GM12878 (cell line): ENCODE measurements around the gene FOXP1. TPM values are rescaled to one million over a fixed set of nuclear protein-coding genes. Genes with fewer than 3 reads are reported as not detected.

ENCODE experiments used
- ATAC-seq: fragments of 200-7000 bp; cut with Tn5 transposase; 3 replicates; pipeline ENCODE4 v1.9.1; 2020; ENCODE audit warnings: mild to moderate bottlenecking, moderate library complexity
- BruUV-seq: library from RNA; stranded (reverse); fragments of 400-500 nt; replicated peaks from 2 replicates; lab custom pipeline; 2021; lab: Mats Ljungman, UMichigan
- CTCF ChIA-PET: fragments of 300-600 bp; sonication (Branson Sonifier 250); formaldehyde crosslinking; extraction: SDS; loops from one replicate; lab custom pipeline; 2021; ENCODE audit warnings: inconsistent platforms; lab: Yijun Ruan, JAX
- POLR2A ChIA-PET: fragments of 350-600 bp; formaldehyde crosslinking; extraction: SDS; loops from one replicate; lab custom pipeline; 2021; ENCODE audit warnings: inconsistent platforms; lab: Charles Lee
- RAD21 ChIA-PET: fragments of 300-600 bp; sonication (Branson Sonifier 250); formaldehyde crosslinking; loops from one replicate; lab custom pipeline; 2023; ENCODE audit warnings: antibody characterized with exemption; ENCODE audit not compliant: unreplicated experiment; lab: Charles Lee
- SMC1A ChIA-PET: fragments of 300-600 bp; sonication (Branson Sonifier 250); formaldehyde crosslinking; loops from one replicate; lab custom pipeline; 2023; ENCODE audit not compliant: unreplicated experiment, uncharacterized antibody; lab: Charles Lee
- DNase-seq: peaks from one replicate; pipeline ENCODE4 v3.0.0-alpha.2; 2011; ENCODE audit warnings: low read depth, low spot score
- FAIRE-seq: peaks from 3 replicates; lab custom pipeline; 2011; peaks lifted over from hg19 to GRCh38; lab: Jason Lieb, UNC
- H2AFZ ChIP-seq: 2 replicates; pipeline ENCODE4 v1.6.0; 2011; ENCODE audit warnings: low read depth, low read length, control low read depth; ENCODE audit not compliant: control insufficient read depth
- H3K27ac ChIP-seq: 2 replicates; pipeline ENCODE4 v1.5.1; 2011; ENCODE audit warnings: control low read depth; ENCODE audit not compliant: control insufficient read depth, insufficient read depth
- H3K27me3 ChIP-seq, 2 experiments: replicated peaks in 1 of 2; 2 replicates each; pipeline versions ENCODE4 v1.6.0 to v1.6.1; 2011; ENCODE audit warnings: low read length in 1 of 2; ENCODE audit not compliant: control insufficient read depth in 2 of 2, insufficient read depth in 2 of 2
- H3K36me3 ChIP-seq, 2 experiments: 2 replicates each; pipeline ENCODE4 v1.5.1; 2011; ENCODE audit warnings: low read length in 1 of 2; ENCODE audit not compliant: control insufficient read depth in 2 of 2, insufficient read depth in 2 of 2
- H3K4me1 ChIP-seq: 2 replicates; pipeline ENCODE4 v1.6.1; 2011; ENCODE audit warnings: mild to moderate bottlenecking, low read length, moderate library complexity, mixed read lengths; ENCODE audit not compliant: control insufficient read depth, insufficient read depth
- H3K4me2 ChIP-seq: 2 replicates; pipeline ENCODE4 v1.6.0; 2011; ENCODE audit warnings: control low read depth; ENCODE audit not compliant: control insufficient read depth, insufficient read depth
- H3K4me3 ChIP-seq: fragments of 200-600 bp; sonication (generic); 2 replicates; pipeline ENCODE4 v1.5.1; 2016
- H3K79me2 ChIP-seq: 2 replicates; pipeline ENCODE4 v1.6.0; 2011; ENCODE audit warnings: low read length; ENCODE audit not compliant: control insufficient read depth, insufficient read depth
- H3K9ac ChIP-seq: 2 replicates; pipeline ENCODE4 v1.8.0; 2011; ENCODE audit warnings: low read length, control low read depth, mixed read lengths; ENCODE audit not compliant: control insufficient read depth, insufficient read depth
- H3K9me3 ChIP-seq: replicated peaks from 3 replicates; pipeline ENCODE4 v1.5.1; 2011; ENCODE audit warnings: mild to moderate bottlenecking, low read length; ENCODE audit not compliant: control insufficient read depth, insufficient read depth
- H4K20me1 ChIP-seq: 2 replicates; pipeline ENCODE4 v1.6.0; 2011; ENCODE audit not compliant: control insufficient read depth, insufficient read depth
- BMI1 ChIP-seq: fragments of 450-650 bp; IDR thresholded peaks from 2 replicates; pipeline ENCODE4 v1.6.1; 2016; ENCODE audit warnings: mild to moderate bottlenecking, moderate library complexity, borderline replicate concordance
- CREM ChIP-seq: IDR thresholded peaks from 2 replicates; pipeline ENCODE4 v1.6.1; 2014; ENCODE audit warnings: antibody characterized with exemption, low read depth
- IKZF2 ChIP-seq, 2 experiments: fragments of 450-650 bp; IDR thresholded peaks; 2 replicates each; pipeline ENCODE4 v1.6.1; 2017; ENCODE audit warnings: mild to moderate bottlenecking in 2 of 2, moderate library complexity in 2 of 2
- MEF2B ChIP-seq: fragments of 450-650 bp; IDR thresholded peaks from 2 replicates; pipeline ENCODE4 v1.6.1; 2018; ENCODE audit warnings: mild to moderate bottlenecking, moderate library complexity; ENCODE audit not compliant: partially characterized antibody, poor library complexity, severe bottlenecking
- MTA3 ChIP-seq: IDR thresholded peaks from 2 replicates; pipeline ENCODE4 v1.6.1; 2012; ENCODE audit warnings: low read length, inconsistent platforms, borderline replicate concordance
- NFIC ChIP-seq: IDR thresholded peaks from 2 replicates; pipeline ENCODE4 v1.6.1; 2012; ENCODE audit warnings: low read depth, mild to moderate bottlenecking, inconsistent platforms, low read length, moderate library complexity
- RAD51 ChIP-seq: fragments of 450-650 bp; IDR thresholded peaks from 2 replicates; pipeline ENCODE4 v1.6.1; 2016; ENCODE audit warnings: moderate library complexity, mild to moderate bottlenecking, inconsistent platforms
- SIN3A ChIP-seq: IDR thresholded peaks from 2 replicates; pipeline ENCODE4 v1.6.1; 2012; ENCODE audit warnings: low read depth, low read length, improper control_type of control experiment
- SMAD1 ChIP-seq: fragments of 450-650 bp; IDR thresholded peaks from 2 replicates; pipeline ENCODE4 v1.6.1; 2018; ENCODE audit warnings: mild to moderate bottlenecking, low read depth; ENCODE audit not compliant: partially characterized antibody
- YY1 ChIP-seq: IDR thresholded peaks from 2 replicates; pipeline ENCODE4 v1.6.1; 2011; ENCODE audit warnings: low read depth, mild to moderate bottlenecking, low read length
- WGBS: methylation state at CpG from one replicate; pipeline ENCODE4 v1.1.6; 2016; ENCODE audit warnings: low lambda C conversion rate; ENCODE audit not compliant: insufficient replicate concordance, insufficient coverage; ENCODE audit errors: missing lambda C conversion rate; 5-methylcytosine and 5-hydroxymethylcytosine counted together
- in situ Hi-C: fragments of 300-500 bp; cut with MboI; formaldehyde crosslinking; loops from 9 replicates; pipeline ENCODE4 v1.14.3; 2018; ENCODE audit warnings: mixed read lengths
- intact Hi-C: fragments of 100-400 bp; cut with micrococcal nuclease; formaldehyde crosslinking; loops from one replicate; pipeline ENCODE4 v1.14.2; 2022; ENCODE audit not compliant: unreplicated experiment
- polyA plus RNA-seq, 11 experiments: library from polyadenylated mRNA; depleted of rRNA in 4 of 11; unstranded in 6 of 11; stranded (reverse) in 5 of 11; fragments of >200 nt; fragmentation: Nextera tagmentation in 4 of 11; fragmentation: Illumina TruSeq in 1 of 11; extraction: Ambion mirVana in 4 of 11; extraction: Trizol in 1 of 11; gene quantifications; 1 replicate in 1 of 11; 2 replicates in 10 of 11; pipeline versions ENCODE4 v1.2.1 to v1.2.3, GENCODE V29; 2011 to 2016; ENCODE audit warnings: inconsistent platforms in 2 of 11, missing spikeins in 2 of 11, low read depth in 1 of 11
- total RNA-seq, 4 experiments: library from RNA; depleted of rRNA in 3 of 4; stranded (reverse); fragments of >200 nt in 3 of 4; fragmentation: Illumina TruSeq in 1 of 4; extraction: Trizol in 1 of 4; gene quantifications; 2 replicates each; pipeline versions ENCODE4 v1.2.1 to v1.2.3, GENCODE V29; 2013 to 2021

FOXP1 gene
- total and polyA plus RNA-seq, 10 of the 15 experiments (the other 5 are each of a cell fraction or from before 2014, with no cell fraction given): 0.05 to 1.6 (median 0.20) TPM; not detected in 1

DNA sequence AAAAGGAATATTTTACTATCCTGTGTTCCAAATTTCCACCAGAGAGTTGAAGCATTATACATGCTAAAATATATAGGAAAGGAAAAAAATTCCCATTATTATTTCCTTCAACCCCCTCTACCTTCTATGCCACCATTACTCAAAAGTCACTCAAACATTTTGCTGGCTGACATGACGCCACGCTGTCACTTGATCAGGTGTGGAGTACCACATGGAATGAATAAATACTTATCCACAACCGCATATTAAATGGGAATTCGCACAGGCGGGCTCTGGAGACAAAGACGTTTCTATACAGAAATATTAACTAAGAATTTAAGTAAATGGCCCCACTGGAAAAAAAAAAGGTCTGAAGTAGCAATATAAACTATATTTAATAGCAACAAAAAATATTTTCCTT lies 266.4 kb downstream of the FOXP1 start:
- no peaks in the 10 kb centered on the region for H3K9me3 ChIP-seq
- no peak overlapping the region for H3K4me2 ChIP-seq
- no peak overlapping the region for H2AFZ ChIP-seq
- POLR2A ChIA-PET: interaction anchor here (0.6 kb wide), 1 partner anchor 51 kb away, joined by 4 read pairs; no protein-coding TSS in a partner anchor
- no peak overlapping the region for H3K9ac ChIP-seq
- H3K27ac ChIP-seq: no peak overlapping the region
- ATAC-seq (no peak), FAIRE-seq (no peak), DNase-seq (no peak)
- no peaks in the 10 kb centered on the region for H3K79me2 ChIP-seq
- CTCF ChIA-PET: no interaction called here
- SMC1A ChIA-PET: no interaction called here
- no peak overlapping the region for H3K4me3 ChIP-seq
- in situ Hi-C loops (no loop called here), intact Hi-C loops (no loop called here)
- RAD21 ChIA-PET: no interaction called here
- 50% methylated on average over 6 of the region's 6 CpGs for WGBS
- BruUV-seq: no TSS peak
- TF ChIP-seq SIN3A (no peak), BMI1 (no peak), MTA3 (no peak), RAD51 (no peak), NFIC (no peak), IKZF2 (IDR thresholded peaks at IDR 0.05) (no peak), SMAD1 (no peak), YY1 (no peak), MEF2B (no peak), CREM (no peak)
- peaks cover 4% of the 10 kb centered on the region in 2 experiments; a peak in 2 of 4 replicates for H3K27me3 ChIP-seq
- H4K20me1 ChIP-seq: no peaks in the 10 kb centered on the region
- no peaks in the 10 kb centered on the region for H3K36me3 ChIP-seq
- H3K4me1 ChIP-seq: no peaks in the 10 kb centered on the region
